ENCODE data around the gene PNPLA5.
A peak's percentile ranks its signal among the peaks of the same experiment; 100 is the strongest.

The PNPLA5 gene

DNA sequence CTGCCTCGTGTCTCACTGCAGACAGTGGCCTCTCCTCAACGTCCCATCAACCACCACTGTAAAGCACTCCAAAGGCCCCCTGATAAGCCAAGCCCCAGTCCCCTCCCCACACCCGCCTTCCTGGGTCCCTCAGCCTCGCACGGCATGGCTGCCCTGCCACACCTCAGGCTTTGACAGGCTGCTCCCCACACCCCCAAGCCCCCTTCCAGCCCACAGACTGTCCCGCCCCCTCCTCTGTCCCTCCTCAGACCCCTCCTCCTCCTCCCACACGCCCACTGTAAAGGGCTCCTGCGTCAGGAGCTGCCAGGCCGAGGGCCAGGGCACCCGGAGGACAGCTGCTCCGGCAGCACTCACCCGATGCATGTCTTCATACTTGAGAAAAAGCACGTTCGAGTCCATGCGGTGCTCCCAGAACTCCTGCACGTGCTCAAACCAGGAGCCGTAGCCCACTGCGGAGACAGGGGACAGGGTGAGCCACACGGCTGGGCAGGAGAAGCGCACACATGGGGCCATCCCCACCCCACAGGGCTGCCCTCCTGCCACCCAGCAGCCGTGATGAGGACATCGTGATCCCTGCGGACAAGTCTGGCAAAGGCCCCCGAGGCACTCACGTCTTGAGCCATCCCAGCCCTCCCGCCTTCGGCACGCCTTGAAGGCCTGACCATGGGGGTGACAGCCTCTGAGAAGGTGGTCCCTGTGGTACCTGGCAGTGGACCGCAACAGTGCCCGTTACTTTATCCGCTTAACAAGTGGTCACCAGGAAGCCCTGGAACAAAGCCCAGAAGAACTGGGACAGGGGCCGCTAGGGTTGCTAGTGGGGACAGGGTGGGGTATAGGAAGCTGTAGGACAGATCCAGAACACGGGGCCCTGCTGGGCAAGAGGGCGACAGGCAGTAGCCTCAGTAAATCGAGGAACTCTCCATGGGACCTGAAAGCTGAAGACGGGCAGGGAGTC, 58.2 kb downstream of the PNPLA5 start:
- Histone ChIP-seq H3K4me3 (ENCODE audit: low read length in 2 of 2) (no peak overlapping the region), H2BK120ac (ENCODE audit: low read depth, low read length) (no peak overlapping the region), H3K18ac (ENCODE audit: low read length) (peak overlapping the region; percentile 76), H3K27me3 (ENCODE audit: control insufficient read depth in 3 of 3, insufficient read depth in 3 of 3, low read depth in 1 of 3, low read length in 3 of 3) (no peaks in the 10 kb centered on the region), H3K9ac (ENCODE audit: low read depth, low read length, poor library complexity) (no peak overlapping the region), H3K36me3 (replicated peaks in 1 of 2; ENCODE audit: control insufficient read depth in 2 of 2, insufficient read depth in 2 of 2, low read length in 2 of 2) (peaks cover 7 to 52% of the 10 kb centered on the region in 2 donors), H4K8ac (ENCODE audit: low read depth, low read length) (no peak overlapping the region), H2AK5ac (ENCODE audit: low read depth, low read length) (peak overlapping the region; percentile 75), H2BK12ac (ENCODE audit: low read length) (no peak overlapping the region), H3K9me3 (replicated peaks in 1 of 2; ENCODE audit: control insufficient read depth in 2 of 2, insufficient read depth in 1 of 2, low read depth in 1 of 2, low read length in 2 of 2) (peaks cover 0 to 2% of the 10 kb centered on the region in 2 donors), H3K23ac (ENCODE audit: low read depth, low read length, poor library complexity) (no peak overlapping the region), H3K79me1 (ENCODE audit: low read depth, low read length) (peaks cover 2% of the 10 kb centered on the region), H3K4me1 (ENCODE audit: control insufficient read depth in 2 of 2, insufficient read depth in 1 of 2, low read depth in 1 of 2, low read length in 2 of 2) (peaks cover 0 to 7% of the 10 kb centered on the region in 2 donors), H3K4me2 (ENCODE audit: insufficient read depth, low read length, poor library complexity, severe bottlenecking) (no peak overlapping the region), H2BK5ac (ENCODE audit: low read length) (no peak overlapping the region), H2AFZ (ENCODE audit: low read length) (no peak overlapping the region), H3K27ac (replicated peaks; ENCODE audit: low read length) (no peak overlapping the region), H3K14ac (ENCODE audit: low read length) (peak overlapping the region; percentile 38), H3K4ac (ENCODE audit: low read length) (no peak overlapping the region), H4K91ac (ENCODE audit: low read depth, low read length, poor library complexity) (peak overlapping the region; percentile 72), H2BK15ac (ENCODE audit: low read length) (no peak overlapping the region)
- no CpG with 5 or more reads among the region's 36 CpGs for WGBS, 2 donors (ENCODE audit: extremely low coverage in 2 of 2, insufficient read length in 2 of 2, insufficient replicate concordance in 1 of 2)
- DNase-seq (ENCODE audit: low spot score), result no peak

- H2BK15ac ChIP-seq (ENCODE audit: low read length), result no peak overlapping the region
- WGBS, 2 donors (ENCODE audit: extremely low coverage in 2 of 2, insufficient read length in 2 of 2, insufficient replicate concordance in 1 of 2), result no CpG with 5 or more reads among the region's 18 CpGs
Measured at GRCh38 chr22:43832393-43833265, 59.2 kb downstream of the PNPLA5 start.

GRCh38 chr22:43831561-43832392, 60.0 kb downstream of the PNPLA5 start:
- Histone ChIP-seq H3K4me3 (ENCODE audit: low read length in 2 of 2) (peak overlapping the region in 1 of 2 donors; percentile 13), H2AFZ (ENCODE audit: low read length) (no peak overlapping the region), H2BK12ac (ENCODE audit: low read length) (no peak overlapping the region), H3K14ac (ENCODE audit: low read length) (peak overlapping the region; percentile 9), H3K36me3 (replicated peaks in 1 of 2; ENCODE audit: control insufficient read depth in 2 of 2, insufficient read depth in 2 of 2, low read length in 2 of 2) (peaks cover 6 to 47% of the 10 kb centered on the region in 2 donors), H2BK120ac (ENCODE audit: low read depth, low read length) (no peak overlapping the region), H3K27me3 (ENCODE audit: control insufficient read depth in 3 of 3, insufficient read depth in 3 of 3, low read depth in 1 of 3, low read length in 3 of 3) (no peaks in the 10 kb centered on the region), H3K23ac (ENCODE audit: low read depth, low read length, poor library complexity) (no peak overlapping the region), H2BK5ac (ENCODE audit: low read length) (no peak overlapping the region), H3K79me1 (ENCODE audit: low read depth, low read length) (peaks cover 2% of the 10 kb centered on the region), H3K27ac (replicated peaks; ENCODE audit: low read length) (no peak overlapping the region), H3K4me1 (ENCODE audit: control insufficient read depth in 2 of 2, insufficient read depth in 1 of 2, low read depth in 1 of 2, low read length in 2 of 2) (peaks cover 11% of the 10 kb centered on the region in 2 donors), H3K9me3 (replicated peaks in 1 of 2; ENCODE audit: control insufficient read depth in 2 of 2, insufficient read depth in 1 of 2, low read depth in 1 of 2, low read length in 2 of 2) (peaks cover 0 to 2% of the 10 kb centered on the region in 2 donors), H2BK15ac (ENCODE audit: low read length) (no peak overlapping the region), H3K9ac (ENCODE audit: low read depth, low read length, poor library complexity) (peak overlapping the region; percentile 15), H3K4me2 (ENCODE audit: insufficient read depth, low read length, poor library complexity, severe bottlenecking) (no peak overlapping the region), H4K91ac (ENCODE audit: low read depth, low read length, poor library complexity) (no peak overlapping the region), H3K4ac (ENCODE audit: low read length) (no peak overlapping the region), H2AK5ac (ENCODE audit: low read depth, low read length) (peak overlapping the region; percentile 49), H3K18ac (ENCODE audit: low read length) (no peak overlapping the region), H4K8ac (ENCODE audit: low read depth, low read length) (no peak overlapping the region)
- no peak for DNase-seq (ENCODE audit: low spot score)
- no CpG with 5 or more reads among the region's 33 CpGs for WGBS, 2 donors (ENCODE audit: extremely low coverage in 2 of 2, insufficient read length in 2 of 2, insufficient replicate concordance in 1 of 2)

More at GRCh38 chr22:43832393-43833265, 59.2 kb downstream of the PNPLA5 start:
- H3K36me3 ChIP-seq (replicated peaks in 1 of 2; ENCODE audit: control insufficient read depth in 2 of 2, insufficient read depth in 2 of 2, low read length in 2 of 2), result peaks cover 7 to 50% of the 10 kb centered on the region in 2 donors
- no peak overlapping the region for H4K91ac ChIP-seq (ENCODE audit: low read depth, low read length, poor library complexity)
- H2AFZ ChIP-seq (ENCODE audit: low read length), result no peak overlapping the region
- H4K8ac ChIP-seq (ENCODE audit: low read depth, low read length), result no peak overlapping the region
- H3K4me2 ChIP-seq (ENCODE audit: insufficient read depth, low read length, poor library complexity, severe bottlenecking), result no peak overlapping the region
- H2BK5ac ChIP-seq (ENCODE audit: low read length), result no peak overlapping the region
- no peak overlapping the region for H3K4ac ChIP-seq (ENCODE audit: low read length)
- no peak for DNase-seq (ENCODE audit: low spot score)
- H3K79me1 ChIP-seq (ENCODE audit: low read depth, low read length), result peaks cover 2% of the 10 kb centered on the region
- H2BK12ac ChIP-seq (ENCODE audit: low read length), result no peak overlapping the region
- peak overlapping the region; percentile 77 for H3K18ac ChIP-seq (ENCODE audit: low read length)
- H3K14ac ChIP-seq (ENCODE audit: low read length), result no peak overlapping the region
- no peak overlapping the region for H3K23ac ChIP-seq (ENCODE audit: low read depth, low read length, poor library complexity)
- H3K27me3 ChIP-seq (ENCODE audit: control insufficient read depth in 3 of 3, insufficient read depth in 3 of 3, low read depth in 1 of 3, low read length in 3 of 3), result no peaks in the 10 kb centered on the region
- H3K27ac ChIP-seq (replicated peaks; ENCODE audit: low read length), result no peak overlapping the region
- H3K4me3 ChIP-seq (ENCODE audit: low read length in 2 of 2), result no peak overlapping the region
- no peak overlapping the region for H2BK120ac ChIP-seq (ENCODE audit: low read depth, low read length)
- no peak overlapping the region for H2AK5ac ChIP-seq (ENCODE audit: low read depth, low read length)
- peaks cover 0 to 2% of the 10 kb centered on the region in 2 donors for H3K9me3 ChIP-seq (replicated peaks in 1 of 2; ENCODE audit: control insufficient read depth in 2 of 2, insufficient read depth in 1 of 2, low read depth in 1 of 2, low read length in 2 of 2)
- H3K4me1 ChIP-seq (ENCODE audit: control insufficient read depth in 2 of 2, insufficient read depth in 1 of 2, low read depth in 1 of 2, low read length in 2 of 2), result peaks cover 6 to 9% of the 10 kb centered on the region in 2 donors
- H3K9ac ChIP-seq (ENCODE audit: low read depth, low read length, poor library complexity), result no peak overlapping the region

All from neuronal stem cell (in vitro differentiated cells).